HepG2 (cell line): ENCODE results near the gene NAA38. TPM values are rescaled to one million over a fixed set of nuclear protein-coding genes. Genes with fewer than 3 reads are reported as not detected.
A peak's percentile ranks its signal among the peaks of the same experiment; 100 is the strongest.

Experiments
- CREM ChIP-seq, 2 experiments: sonication (generic) in 1 of 2; formaldehyde crosslinking in 1 of 2; IDR thresholded peaks; 2 replicates each; pipeline versions ENCODE4 v1.4.0 to v1.6.1; 2016 to 2020; ENCODE audit warnings: antibody characterized with exemption in 1 of 2, mild to moderate bottlenecking in 1 of 2, missing genetic modification reagents in 1 of 2
- FOXO1 ChIP-seq: sonication (generic); formaldehyde crosslinking; IDR thresholded peaks from 2 replicates; pipeline ENCODE4 v1.4.0; 2020; ENCODE audit warnings: missing genetic modification reagents
- HDAC1 ChIP-seq: sonication (generic); formaldehyde crosslinking; IDR thresholded peaks from 2 replicates; pipeline ENCODE4 v1.5.1; 2020; ENCODE audit warnings: mild to moderate bottlenecking, missing genetic modification reagents
- IKZF5 ChIP-seq: IDR thresholded peaks from 2 replicates; pipeline ENCODE4 v1.6.1; 2018; ENCODE audit warnings: missing genetic modification reagents, mild to moderate bottlenecking, missing compliant biosample characterization
- KDM4B ChIP-seq: sonication (generic); formaldehyde crosslinking; IDR thresholded peaks from 2 replicates; pipeline ENCODE4 v1.4.0; 2020; ENCODE audit warnings: missing genetic modification reagents
- PHF5A ChIP-seq: IDR thresholded peaks from one replicate; pipeline ENCODE4 v1.6.1; 2018; ENCODE audit warnings: low read depth, missing genetic modification reagents; ENCODE audit not compliant: unreplicated experiment
- SAFB2 ChIP-seq: sonication (generic); formaldehyde crosslinking; IDR thresholded peaks from 2 replicates; pipeline ENCODE4 v1.5.1; 2020; ENCODE audit warnings: missing genetic modification reagents, low read depth, mild to moderate bottlenecking, borderline replicate concordance
- ZBTB3 ChIP-seq: sonication (generic); formaldehyde crosslinking; IDR thresholded peaks from 2 replicates; pipeline ENCODE4 v1.4.0; 2020; ENCODE audit warnings: low read depth, mild to moderate bottlenecking, moderate library complexity, missing genetic modification reagents, borderline replicate concordance
- ZBTB7A ChIP-seq: sonication (generic); formaldehyde crosslinking; IDR thresholded peaks from 2 replicates; pipeline ENCODE4 v1.8.0; 2022; ENCODE audit warnings: mild to moderate bottlenecking, missing genetic modification reagents
- ZNF136 ChIP-seq: sonication (generic); formaldehyde crosslinking; IDR thresholded peaks from 2 replicates; pipeline ENCODE4 v1.8.1; 2022; ENCODE audit warnings: low read depth, mild to moderate bottlenecking, moderate library complexity, missing genetic modification reagents
- ZNF234 ChIP-seq: sonication (generic); formaldehyde crosslinking; conservative IDR thresholded peaks from 2 replicates; pipeline ENCODE4 v1.5.1; 2020; ENCODE audit warnings: mild to moderate bottlenecking, missing genetic modification reagents
- ZNF335 ChIP-seq: sonication (generic); formaldehyde crosslinking; IDR thresholded peaks from 2 replicates; pipeline ENCODE4 v1.4.0; 2020; ENCODE audit warnings: missing genetic modification reagents
- ZNF549 ChIP-seq: sonication (generic); formaldehyde crosslinking; IDR thresholded peaks from 2 replicates; pipeline ENCODE4 v1.5.0; 2020; ENCODE audit warnings: missing genetic modification reagents
- ZNF614 ChIP-seq: IDR thresholded peaks from 2 replicates; pipeline ENCODE4 v1.6.1; 2018; ENCODE audit warnings: missing biosample characterization, missing genetic modification reagents, inconsistent platforms, borderline replicate concordance
- ZNF646 ChIP-seq: sonication (generic); formaldehyde crosslinking; IDR thresholded peaks from 2 replicates; pipeline ENCODE4 v1.9.0; 2021; ENCODE audit warnings: mild to moderate bottlenecking, missing genetic modification reagents
- ZNF773 ChIP-seq: sonication (generic); formaldehyde crosslinking; IDR thresholded peaks from 2 replicates; pipeline ENCODE4 v1.4.0; 2020; ENCODE audit warnings: missing genetic modification reagents, borderline replicate concordance
- ZNF780A ChIP-seq: sonication (generic); formaldehyde crosslinking; IDR thresholded peaks from 2 replicates; pipeline ENCODE4 v1.8.0; 2022; ENCODE audit warnings: mild to moderate bottlenecking, missing genetic modification reagents, moderate library complexity
- ZNF891 ChIP-seq: sonication (generic); formaldehyde crosslinking; IDR thresholded peaks from 2 replicates; pipeline ENCODE4 v1.5.0; 2020; ENCODE audit warnings: mild to moderate bottlenecking, missing genetic modification reagents
- ZSCAN31 ChIP-seq: sonication (generic); formaldehyde crosslinking; IDR thresholded peaks from 2 replicates; pipeline ENCODE4 v1.5.0; 2020; ENCODE audit warnings: low read depth, mild to moderate bottlenecking, missing genetic modification reagents
- polyA plus RNA-seq, 8 experiments: library from polyadenylated mRNA; depleted of rRNA in 3 of 8; stranded (reverse) in 7 of 8; unstranded in 1 of 8; fragments of >200 nt; fragmentation: Illumina TruSeq in 4 of 8; extraction: Trizol in 4 of 8; gene quantifications; 2 replicates each; pipeline versions ENCODE4 v1.2.1 to v1.2.3, GENCODE V29; 2011 to 2016; ENCODE audit warnings: low read depth in 4 of 8, missing spikeins in 1 of 8, mixed read lengths in 1 of 8; ENCODE audit not compliant: insufficient read depth in 1 of 8
- total RNA-seq, 5 experiments: library from RNA; depleted of rRNA; stranded (reverse); fragments of >200 nt; fragmentation: Illumina TruSeq; extraction: Trizol; gene quantifications; 2 replicates each; pipeline ENCODE4 v1.2.3, GENCODE V29; 2016; ENCODE audit warnings: low read depth in 1 of 5
- TF ChIP-seq, protein P1 (sequence below): sonication (generic); formaldehyde crosslinking; IDR thresholded peaks from 2 replicates; pipeline ENCODE4 v1.4.0; 2020; ENCODE audit warnings: missing genetic modification reagents

The NAA38 gene
- total and polyA plus RNA-seq, 2 of the 13 experiments (the other 11 are each of a cell fraction or from before 2014, with no cell fraction given), result 46.9 to 91.6 TPM

DNA sequence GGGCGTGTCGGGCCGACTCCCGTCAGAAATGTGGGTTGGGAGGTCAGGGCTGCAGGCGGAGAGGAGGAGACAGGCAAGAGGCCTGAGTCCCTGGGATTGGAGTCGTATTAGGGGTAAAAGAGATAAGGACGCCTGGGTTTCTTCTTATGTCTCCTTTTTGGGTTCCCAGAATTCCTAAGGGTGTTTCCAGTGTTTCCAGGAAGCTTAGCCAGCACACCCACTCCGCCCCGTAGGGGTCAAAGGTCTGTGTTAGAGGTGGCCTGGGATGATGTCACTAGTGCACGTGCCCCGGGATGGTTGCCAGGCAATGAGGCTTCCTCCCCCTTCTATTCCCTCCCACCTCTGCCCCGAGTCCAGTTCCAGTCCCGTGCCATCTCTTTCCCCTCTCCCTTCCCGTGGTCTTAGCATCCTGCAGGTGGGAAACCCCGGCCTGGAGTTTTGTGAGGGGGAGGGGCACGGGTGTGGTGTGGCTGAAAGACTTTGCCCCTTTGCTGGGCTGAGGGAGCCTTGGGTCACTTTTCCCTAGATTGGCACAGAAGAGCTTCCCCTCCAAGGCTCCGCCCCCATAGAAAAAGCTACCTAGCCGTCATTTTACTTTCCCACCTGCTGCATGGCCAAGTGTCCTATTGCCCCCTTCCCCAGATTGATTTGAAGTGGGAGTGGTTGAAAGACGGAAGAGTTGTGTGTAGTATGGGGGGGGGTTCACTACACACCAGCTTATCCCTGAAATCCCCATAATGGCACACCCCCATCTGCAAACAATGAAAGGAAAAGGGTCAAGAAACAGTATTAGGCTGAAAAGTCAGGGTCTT lies 20.6 kb downstream of the NAA38 start (continued):
- TF ChIP-seq ZNF136 (CRISPR knock-in tag) (peak; percentile 34; the same call in 1 of the 2 replicates), ZNF614 (CRISPR knock-in tag) (peak; percentile 80; the same call in 1 of the 2 replicates), KDM4B (CRISPR knock-in tag) (peak; percentile 95), ZNF891 (CRISPR knock-in tag) (peak; percentile 55; the same call in 1 of the 2 replicates), ZNF335 (CRISPR knock-in tag) (no peak), ZNF549 (CRISPR knock-in tag) (no peak), ZNF234 (CRISPR knock-in tag) (0 out of 2 replicates have a peak, but pooled peaks have one; percentile 50), ZNF773 (no peak), ZNF780A (CRISPR knock-in tag) (no peak; the same call in 1 of the 2 replicates), IKZF5 (CRISPR knock-in tag) (peak; percentile 80; the same call in 1 of the 2 replicates), ZBTB7A (CRISPR knock-in tag) (peak; percentile 92; the same call in 1 of the 2 replicates), CREM (IDR thresholded peaks at IDR 0.05) (peak; percentile 92), CREM (CRISPR knock-in tag; IDR thresholded peaks at IDR 0.05) (no peak), SAFB2 (peak; percentile 30; the same call in 1 of the 2 replicates), PHF5A (CRISPR knock-in tag) (peak; percentile 97), HDAC1 (CRISPR knock-in tag) (peak; percentile 98), ZBTB3 (CRISPR knock-in tag) (peak; percentile 34; the same call in 1 of the 2 replicates), ZSCAN31 (CRISPR knock-in tag) (0 out of 2 replicates have a peak, but pooled peaks have one; percentile 33), ZNF646 (CRISPR knock-in tag) (peak; percentile 69), FOXO1 (CRISPR knock-in tag) (peak; percentile 81)
- TF ChIP-seq, protein P1, sequence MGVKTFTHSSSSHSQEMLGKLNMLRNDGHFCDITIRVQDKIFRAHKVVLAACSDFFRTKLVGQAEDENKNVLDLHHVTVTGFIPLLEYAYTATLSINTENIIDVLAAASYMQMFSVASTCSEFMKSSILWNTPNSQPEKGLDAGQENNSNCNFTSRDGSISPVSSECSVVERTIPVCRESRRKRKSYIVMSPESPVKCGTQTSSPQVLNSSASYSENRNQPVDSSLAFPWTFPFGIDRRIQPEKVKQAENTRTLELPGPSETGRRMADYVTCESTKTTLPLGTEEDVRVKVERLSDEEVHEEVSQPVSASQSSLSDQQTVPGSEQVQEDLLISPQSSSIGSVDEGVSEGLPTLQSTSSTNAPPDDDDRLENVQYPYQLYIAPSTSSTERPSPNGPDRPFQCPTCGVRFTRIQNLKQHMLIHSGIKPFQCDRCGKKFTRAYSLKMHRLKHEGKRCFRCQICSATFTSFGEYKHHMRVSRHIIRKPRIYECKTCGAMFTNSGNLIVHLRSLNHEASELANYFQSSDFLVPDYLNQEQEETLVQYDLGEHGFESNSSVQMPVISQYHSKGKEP (CRISPR knock-in tag), result no peak; the same call in 1 of the 2 replicates
